ENCODE measurements around the gene SDK2. TPM values are rescaled to one million over a fixed set of nuclear protein-coding genes. Genes with fewer than 3 reads are reported as not detected.

SDK2 gene
- total RNA-seq, 4 donors from 2014 or later, result under 0.01 to 0.49 (median 0.08) TPM

DNA sequence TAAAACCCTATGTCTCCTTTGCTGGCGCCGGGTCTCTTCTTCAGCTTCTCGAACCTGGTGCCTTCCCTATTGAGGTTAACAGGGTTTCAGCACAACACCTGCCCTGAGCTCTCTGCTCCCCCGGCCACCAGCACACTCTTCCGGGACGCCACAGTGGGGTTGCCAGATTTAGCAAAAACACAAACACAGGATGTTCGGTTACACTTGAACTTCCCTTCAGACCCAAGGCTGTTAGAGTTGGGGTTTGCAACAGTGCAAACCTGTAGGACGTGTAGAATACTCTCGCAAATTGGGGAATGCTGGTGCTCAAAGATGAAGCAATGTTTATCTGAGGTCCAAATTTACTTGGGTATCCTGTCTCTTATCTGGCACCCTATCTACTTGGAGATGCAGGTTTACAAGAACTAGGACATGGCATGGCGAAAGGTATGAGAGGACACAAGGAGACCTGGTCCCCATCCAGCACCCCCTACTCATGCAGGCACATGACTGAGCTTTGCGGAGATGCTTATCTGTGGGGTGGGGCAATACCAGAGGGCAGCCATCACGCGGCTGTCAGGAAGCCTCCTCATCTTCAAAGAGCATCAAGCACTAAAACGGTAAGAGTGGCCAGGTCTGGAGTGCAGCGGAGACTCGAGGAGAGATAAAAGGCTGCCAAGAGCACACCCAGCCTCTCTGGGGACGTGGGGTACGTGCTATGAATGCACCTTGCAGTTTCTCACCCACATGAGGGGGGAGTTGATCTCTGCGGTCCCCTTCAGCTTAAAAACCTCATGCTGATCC is 52.8 kb downstream of the SDK2 start:
- TF ChIP-seq, protein P1, sequence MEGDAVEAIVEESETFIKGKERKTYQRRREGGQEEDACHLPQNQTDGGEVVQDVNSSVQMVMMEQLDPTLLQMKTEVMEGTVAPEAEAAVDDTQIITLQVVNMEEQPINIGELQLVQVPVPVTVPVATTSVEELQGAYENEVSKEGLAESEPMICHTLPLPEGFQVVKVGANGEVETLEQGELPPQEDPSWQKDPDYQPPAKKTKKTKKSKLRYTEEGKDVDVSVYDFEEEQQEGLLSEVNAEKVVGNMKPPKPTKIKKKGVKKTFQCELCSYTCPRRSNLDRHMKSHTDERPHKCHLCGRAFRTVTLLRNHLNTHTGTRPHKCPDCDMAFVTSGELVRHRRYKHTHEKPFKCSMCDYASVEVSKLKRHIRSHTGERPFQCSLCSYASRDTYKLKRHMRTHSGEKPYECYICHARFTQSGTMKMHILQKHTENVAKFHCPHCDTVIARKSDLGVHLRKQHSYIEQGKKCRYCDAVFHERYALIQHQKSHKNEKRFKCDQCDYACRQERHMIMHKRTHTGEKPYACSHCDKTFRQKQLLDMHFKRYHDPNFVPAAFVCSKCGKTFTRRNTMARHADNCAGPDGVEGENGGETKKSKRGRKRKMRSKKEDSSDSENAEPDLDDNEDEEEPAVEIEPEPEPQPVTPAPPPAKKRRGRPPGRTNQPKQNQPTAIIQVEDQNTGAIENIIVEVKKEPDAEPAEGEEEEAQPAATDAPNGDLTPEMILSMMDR (IDR thresholded peaks at IDR 0.05; ENCODE audit: low read depth), result no peak

- TF ChIP-seq, protein P1 (IDR thresholded peaks at IDR 0.05; ENCODE audit: low read depth), result no peak
Observed at GRCh38 chr17:73589363-73589980, 54.8 kb downstream of the SDK2 start.

DNA sequence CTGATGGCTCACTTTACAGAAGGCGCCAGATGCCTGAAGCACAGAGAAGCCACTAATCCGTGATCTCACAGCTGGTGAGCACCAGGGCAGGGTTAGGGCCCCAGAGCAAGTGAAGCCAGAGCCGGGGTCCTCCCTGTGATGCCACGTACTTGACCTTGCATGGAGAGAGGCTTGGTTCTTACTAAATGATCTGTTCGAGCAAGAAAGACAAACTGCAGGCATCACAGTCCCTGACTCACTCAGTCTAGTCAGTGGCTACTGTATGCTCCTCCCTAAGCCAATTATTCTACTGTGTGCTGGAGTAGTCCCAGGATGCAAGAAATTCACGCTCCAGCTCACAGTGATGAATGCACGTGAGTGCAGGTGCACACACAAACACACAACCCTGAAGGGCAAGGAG is 55.4 kb downstream of the SDK2 start:
- TF ChIP-seq, protein P1 (IDR thresholded peaks at IDR 0.05; ENCODE audit: low read depth), result no peak

DNA sequence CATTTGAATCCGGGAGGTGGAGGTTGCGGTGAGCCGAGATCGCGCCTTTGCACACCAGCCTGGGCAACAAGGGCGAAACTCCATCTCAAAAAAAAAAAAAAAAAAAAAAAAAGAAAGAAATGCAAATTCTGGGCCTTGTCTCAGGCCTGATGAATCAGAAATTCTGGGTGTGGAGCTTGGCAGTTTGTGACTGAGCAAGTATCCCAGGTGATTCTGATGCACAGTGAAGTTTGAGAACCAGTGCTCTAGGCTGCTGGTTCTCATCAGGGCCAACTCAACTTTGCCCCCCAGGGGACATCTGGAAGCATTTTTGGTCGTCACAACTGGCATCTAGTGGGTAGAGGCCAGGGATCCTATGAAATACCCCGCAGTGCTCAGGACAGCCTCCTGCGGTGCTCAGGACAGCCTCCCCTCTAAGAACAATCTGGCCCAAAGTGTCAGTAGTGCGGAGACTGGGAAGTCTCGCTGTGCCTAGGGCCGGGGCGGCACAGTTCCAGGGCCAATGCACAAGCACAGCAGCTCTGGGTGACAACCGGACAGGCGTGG is 55.9 kb downstream of the SDK2 start:
- TF ChIP-seq, protein P1 (IDR thresholded peaks at IDR 0.05; ENCODE audit: low read depth), result no peak

DNA sequence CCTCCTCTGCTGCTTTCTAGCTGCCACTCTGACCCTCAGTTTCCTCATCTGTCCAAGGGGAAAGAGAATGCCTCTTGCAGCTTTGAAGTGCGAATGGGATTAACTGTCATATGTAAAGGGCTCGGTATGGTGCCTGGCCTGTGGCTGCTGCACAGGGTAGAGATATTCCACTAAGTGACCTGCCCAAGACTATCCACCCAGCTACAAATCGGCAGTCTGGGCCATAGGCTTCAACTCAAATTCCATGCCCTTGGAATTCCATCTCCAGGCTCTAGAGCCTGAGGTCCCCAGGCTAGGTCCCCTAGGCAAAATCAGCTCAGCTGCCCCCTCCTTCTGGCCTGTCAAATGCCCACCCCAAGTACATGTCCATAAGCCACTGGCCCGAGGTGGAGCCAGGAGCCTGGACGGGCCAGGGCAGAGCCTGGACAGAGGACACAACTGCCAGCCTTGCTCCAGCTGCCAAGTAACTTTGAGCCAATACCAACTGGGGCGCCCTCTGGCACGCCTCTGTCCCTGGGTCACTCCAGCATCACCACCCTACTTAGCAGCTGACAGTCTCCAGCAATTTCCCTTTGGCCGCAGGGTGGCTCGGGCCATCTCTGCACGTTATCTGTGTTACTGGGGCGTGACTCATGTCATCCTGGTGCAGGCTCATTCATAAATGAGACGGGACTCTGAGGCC is 57.2 kb downstream of the SDK2 start:
- TF ChIP-seq, protein P1 (IDR thresholded peaks at IDR 0.05; ENCODE audit: low read depth), result no peak

GRCh38 chr17:73586275-73586832 is 57.9 kb downstream of the SDK2 start:
- TF ChIP-seq, protein P1 (IDR thresholded peaks at IDR 0.05; ENCODE audit: low read depth), result no peak
